SH-SY5Y (cell line): ENCODE data around the gene CPPED1.

ENCODE experiments used
- GATA2 ChIP-seq: IDR thresholded peaks from 2 replicates; pipeline ENCODE4 v1.6.1; 2011; ENCODE audit warnings: mild to moderate bottlenecking, low read depth, low read length
- GATA3 ChIP-seq: IDR thresholded peaks from 2 replicates; pipeline ENCODE4 v1.6.1; 2011; ENCODE audit warnings: low read depth, mild to moderate bottlenecking, low read length, moderate library complexity

DNA sequence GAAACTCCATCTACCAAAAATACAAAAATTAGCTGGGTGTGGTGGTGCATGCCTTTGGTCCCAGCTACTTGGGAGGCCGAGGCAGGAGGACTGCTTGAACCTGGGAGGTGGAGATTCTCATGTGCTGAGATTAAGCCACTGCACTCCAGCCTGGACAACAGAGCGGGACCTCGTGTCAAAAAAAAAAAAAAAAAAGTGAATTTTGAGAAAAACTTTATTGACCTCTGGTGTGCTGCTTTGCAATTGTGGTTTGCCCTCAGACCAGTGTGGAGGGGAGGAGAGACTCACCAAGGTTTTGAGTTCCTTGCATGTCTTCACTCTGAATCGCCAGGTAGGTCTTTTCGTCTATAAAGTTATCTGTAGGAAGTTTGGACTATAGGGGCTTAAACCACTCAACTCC lies 145.2 kb downstream of the CPPED1 start:
- TF ChIP-seq GATA3 (no peak), GATA2 (no peak)
